OCI-LY1 (cell line): ENCODE data around the gene CASS4.

Source experiments
- EZH2 ChIP-seq: fragments of 200-600 bp; sonication (generic), shearing (Covaris generic); IDR thresholded peaks from 2 replicates; pipeline ENCODE4 v1.8.0; 2017; ENCODE audit warnings: borderline replicate concordance, mixed run types, mild to moderate bottlenecking, antibody characterized with exemption, low read length, moderate library complexity, mixed read lengths
- TF ChIP-seq, protein P1 (sequence below): fragments of 200-600 bp; sonication (generic), shearing (Covaris generic); IDR thresholded peaks from 2 replicates; pipeline ENCODE4 v1.5.1; 2017; ENCODE audit warnings: mild to moderate bottlenecking, antibody characterized with exemption, low read length, moderate library complexity, mixed read lengths

DNA sequence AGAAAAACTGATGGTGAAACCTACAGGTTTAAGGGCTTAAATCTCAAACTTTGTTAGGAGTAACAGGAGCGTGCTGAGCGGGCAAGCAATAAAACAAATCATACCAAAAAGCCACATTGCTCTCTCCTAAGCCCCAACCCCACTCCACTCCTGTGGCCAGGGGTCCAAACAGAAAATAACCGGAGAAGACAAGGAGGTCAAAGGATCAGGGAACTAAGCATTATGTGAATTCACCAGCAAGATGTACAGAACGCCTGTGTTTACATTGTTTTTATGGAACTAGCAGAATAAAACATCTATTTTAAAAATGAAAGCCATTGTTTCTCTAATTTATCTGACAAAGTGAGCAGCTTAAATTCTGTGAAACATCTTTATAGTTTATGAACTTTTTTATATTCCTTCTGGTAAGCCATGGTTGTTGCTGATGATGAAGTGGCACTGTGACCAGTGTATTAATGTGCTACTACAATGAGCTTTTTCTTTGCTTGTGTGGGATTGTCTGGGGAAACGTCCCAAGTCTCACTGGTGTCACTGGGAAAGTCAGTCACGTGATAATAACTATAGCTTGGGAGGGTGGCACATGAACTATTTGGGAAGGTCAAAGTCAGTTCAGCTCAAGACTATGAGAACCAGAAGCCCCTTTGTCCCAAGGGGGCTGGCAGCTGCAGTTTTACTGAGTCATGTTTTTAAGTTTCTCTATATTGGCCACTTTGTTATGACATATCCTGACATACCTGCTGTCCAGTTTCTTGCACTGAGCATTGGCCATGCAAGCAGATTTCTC is 43.5 kb upstream of the CASS4 start:
- TF ChIP-seq, protein P1, sequence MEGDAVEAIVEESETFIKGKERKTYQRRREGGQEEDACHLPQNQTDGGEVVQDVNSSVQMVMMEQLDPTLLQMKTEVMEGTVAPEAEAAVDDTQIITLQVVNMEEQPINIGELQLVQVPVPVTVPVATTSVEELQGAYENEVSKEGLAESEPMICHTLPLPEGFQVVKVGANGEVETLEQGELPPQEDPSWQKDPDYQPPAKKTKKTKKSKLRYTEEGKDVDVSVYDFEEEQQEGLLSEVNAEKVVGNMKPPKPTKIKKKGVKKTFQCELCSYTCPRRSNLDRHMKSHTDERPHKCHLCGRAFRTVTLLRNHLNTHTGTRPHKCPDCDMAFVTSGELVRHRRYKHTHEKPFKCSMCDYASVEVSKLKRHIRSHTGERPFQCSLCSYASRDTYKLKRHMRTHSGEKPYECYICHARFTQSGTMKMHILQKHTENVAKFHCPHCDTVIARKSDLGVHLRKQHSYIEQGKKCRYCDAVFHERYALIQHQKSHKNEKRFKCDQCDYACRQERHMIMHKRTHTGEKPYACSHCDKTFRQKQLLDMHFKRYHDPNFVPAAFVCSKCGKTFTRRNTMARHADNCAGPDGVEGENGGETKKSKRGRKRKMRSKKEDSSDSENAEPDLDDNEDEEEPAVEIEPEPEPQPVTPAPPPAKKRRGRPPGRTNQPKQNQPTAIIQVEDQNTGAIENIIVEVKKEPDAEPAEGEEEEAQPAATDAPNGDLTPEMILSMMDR: no peak
- TF ChIP-seq EZH2: no peak
